Breast epithelium (tissue), 3 donors: ENCODE measurements around the gene CDK18.

ENCODE experiments used
- POLR2A ChIP-seq: fragments of 450-650 bp; IDR thresholded peaks from one replicate; pipeline ENCODE4 v1.6.1; 2016; ENCODE audit warnings: antibody characterized with exemption, mild to moderate bottlenecking, moderate library complexity
- TF ChIP-seq, protein P1 (sequence below), 3 donors: fragments of 450-650 bp; IDR thresholded peaks; one replicate each; pipeline ENCODE4 v1.5.1; 2016 to 2017; ENCODE audit warnings: antibody characterized with exemption in 3 of 3, mild to moderate bottlenecking in 3 of 3, moderate library complexity in 3 of 3

DNA sequence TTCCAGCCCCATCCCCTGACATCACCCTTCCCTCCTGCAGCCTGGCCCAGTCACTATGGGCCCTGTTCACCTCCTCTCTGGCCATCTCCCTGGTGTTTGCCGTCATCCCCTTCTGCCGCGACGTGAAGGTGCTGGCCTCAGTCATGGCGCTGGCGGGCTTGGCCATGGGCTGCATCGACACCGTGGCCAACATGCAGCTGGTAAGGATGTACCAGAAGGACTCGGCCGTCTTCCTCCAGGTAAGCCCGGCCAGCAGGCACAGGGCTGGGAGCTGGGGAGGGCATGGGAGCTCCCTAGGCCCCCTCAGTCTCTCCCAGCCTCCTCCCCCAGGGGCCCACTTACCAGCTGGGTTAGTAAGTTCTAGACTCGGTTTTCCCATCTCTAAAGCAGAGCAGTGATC lies 75.2 kb downstream of the CDK18 start:
- TF ChIP-seq, protein P1, sequence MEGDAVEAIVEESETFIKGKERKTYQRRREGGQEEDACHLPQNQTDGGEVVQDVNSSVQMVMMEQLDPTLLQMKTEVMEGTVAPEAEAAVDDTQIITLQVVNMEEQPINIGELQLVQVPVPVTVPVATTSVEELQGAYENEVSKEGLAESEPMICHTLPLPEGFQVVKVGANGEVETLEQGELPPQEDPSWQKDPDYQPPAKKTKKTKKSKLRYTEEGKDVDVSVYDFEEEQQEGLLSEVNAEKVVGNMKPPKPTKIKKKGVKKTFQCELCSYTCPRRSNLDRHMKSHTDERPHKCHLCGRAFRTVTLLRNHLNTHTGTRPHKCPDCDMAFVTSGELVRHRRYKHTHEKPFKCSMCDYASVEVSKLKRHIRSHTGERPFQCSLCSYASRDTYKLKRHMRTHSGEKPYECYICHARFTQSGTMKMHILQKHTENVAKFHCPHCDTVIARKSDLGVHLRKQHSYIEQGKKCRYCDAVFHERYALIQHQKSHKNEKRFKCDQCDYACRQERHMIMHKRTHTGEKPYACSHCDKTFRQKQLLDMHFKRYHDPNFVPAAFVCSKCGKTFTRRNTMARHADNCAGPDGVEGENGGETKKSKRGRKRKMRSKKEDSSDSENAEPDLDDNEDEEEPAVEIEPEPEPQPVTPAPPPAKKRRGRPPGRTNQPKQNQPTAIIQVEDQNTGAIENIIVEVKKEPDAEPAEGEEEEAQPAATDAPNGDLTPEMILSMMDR (IDR thresholded peaks at IDR 0.05) = no peak
- no peak for TF ChIP-seq POLR2A
